A549 (cell line): Measurements from ENCODE around the gene RASGRP2. TPM values are rescaled to one million over a fixed set of nuclear protein-coding genes. Genes with fewer than 3 reads are reported as not detected.

Experiments
- ATAC-seq, 2 experiments: fragments of 200-7000 bp in 1 of 2; fragments of >200 bp in 1 of 2; cut with Nextera tagmentation in 1 of 2; cut with Tn5 transposase in 1 of 2; 3 replicates each; pipeline versions ENCODE4 v1.8.0 to v1.9.1; 2018 to 2020; ENCODE audit warnings: mild to moderate bottlenecking in 1 of 2, moderate library complexity in 1 of 2
- CTCF ChIA-PET: fragments of 300-600 bp; sonication (Branson Sonifier 250); formaldehyde crosslinking; extraction: SDS; loops from one replicate; lab custom pipeline; 2021; ENCODE audit warnings: antibody characterized with exemption, inconsistent platforms; lab: Yijun Ruan, JAX
- POLR2A ChIA-PET: fragments of 350-600 bp; formaldehyde crosslinking; extraction: SDS; loops from one replicate; lab custom pipeline; 2021; ENCODE audit warnings: antibody characterized with exemption, inconsistent platforms; lab: Yijun Ruan, JAX
- DNase-seq, 2 experiments: peaks; one replicate each; pipeline versions ENCODE4 v3.0.0 to v3.0.0-alpha.2; 2011 to 2016; ENCODE audit warnings: low read depth in 1 of 2, low spot score in 1 of 2
- FAIRE-seq: peaks from 2 replicates; lab custom pipeline; 2011; peaks lifted over from hg19 to GRCh38; lab: Jason Lieb, UNC
- H3K27ac ChIP-seq, 2 experiments: fragments of >200 bp; sonication (Bioruptor Twin); formaldehyde crosslinking; 3 replicates each; pipeline ENCODE4 v1.5.1; 2016 to 2017
- H3K4me1 ChIP-seq: fragments of >200 bp; sonication (Bioruptor Twin); formaldehyde crosslinking; 3 replicates; pipeline ENCODE4 v1.6.1; 2016
- H3K4me2 ChIP-seq: fragments of >200 bp; sonication (Bioruptor Twin); formaldehyde crosslinking; 3 replicates; pipeline ENCODE4 v1.6.1; 2016
- H3K4me3 ChIP-seq: fragments of >200 bp; sonication (Bioruptor Twin); formaldehyde crosslinking; 3 replicates; pipeline ENCODE4 v1.5.1; 2016
- H3K9me3 ChIP-seq: fragments of >200 bp; sonication (Bioruptor Twin); formaldehyde crosslinking; 3 replicates; pipeline ENCODE4 v1.6.1; 2016
- BCL3 ChIP-seq: fragments of >200 bp; sonication (Bioruptor Twin); formaldehyde crosslinking; IDR thresholded peaks from 3 replicates; pipeline ENCODE4 v1.6.1; 2016
- CHD4 ChIP-seq: fragments of 200-600 bp; sonication (generic); IDR thresholded peaks from 2 replicates; pipeline ENCODE4 v1.6.1; 2016; ENCODE audit warnings: antibody characterized with exemption, mild to moderate bottlenecking, borderline replicate concordance
- EHMT2 ChIP-seq: fragments of 200-600 bp; sonication (generic); IDR thresholded peaks from 2 replicates; pipeline ENCODE4 v1.6.1; 2016; ENCODE audit warnings: antibody characterized with exemption, low read depth, mild to moderate bottlenecking, moderate library complexity
- EP300 ChIP-seq, 2 experiments: fragments of >200 bp; sonication (Bioruptor Twin); formaldehyde crosslinking; IDR thresholded peaks; 2 replicates in 1 of 2; 3 replicates in 1 of 2; pipeline ENCODE4 v1.6.1; 2016 to 2017
- ESRRA ChIP-seq: fragments of 150-350 bp; IDR thresholded peaks from 2 replicates; pipeline ENCODE4 v1.6.1; 2014; ENCODE audit warnings: mild to moderate bottlenecking, low read length, borderline replicate concordance
- FOSB ChIP-seq: fragments of 250-450 bp; sonication (Bioruptor Pico); IDR thresholded peaks from 2 replicates; pipeline ENCODE4 v1.5.0; 2020; ENCODE audit warnings: mild to moderate bottlenecking, moderate library complexity
- HMGXB4 ChIP-seq: fragments of 250-450 bp; sonication (Bioruptor Pico); IDR thresholded peaks from 2 replicates; pipeline ENCODE4 v1.5.0; 2021; ENCODE audit warnings: mild to moderate bottlenecking, moderate library complexity, borderline replicate concordance
- JUNB ChIP-seq: fragments of >200 bp; sonication (Bioruptor Twin); formaldehyde crosslinking; IDR thresholded peaks from 2 replicates; pipeline ENCODE4 v1.6.1; 2016
- KDM1A ChIP-seq: fragments of 200-600 bp; sonication (generic); IDR thresholded peaks from 2 replicates; pipeline ENCODE4 v1.6.1; 2016; ENCODE audit warnings: low read depth, mild to moderate bottlenecking
- NR3C1 ChIP-seq: fragments of >200 bp; sonication (Bioruptor Twin); formaldehyde crosslinking; IDR thresholded peaks from 3 replicates; pipeline ENCODE4 v1.6.1; 2017
- PHF8 ChIP-seq: fragments of 200-600 bp; sonication (generic); IDR thresholded peaks from 2 replicates; pipeline ENCODE4 v1.6.1; 2016; ENCODE audit warnings: low read depth, mild to moderate bottlenecking, antibody characterized with exemption, moderate library complexity, borderline replicate concordance
- RAD21 ChIP-seq, 2 experiments: fragments of >200 bp in 1 of 2; sonication (Bioruptor Twin) in 1 of 2; formaldehyde crosslinking in 1 of 2; IDR thresholded peaks in 1 of 2; conservative IDR thresholded peaks in 1 of 2; 2 replicates in 1 of 2; 3 replicates in 1 of 2; pipeline ENCODE4 v1.6.1; 2012 to 2018; ENCODE audit warnings: inconsistent platforms in 1 of 2
- SREBF2 ChIP-seq: fragments of 450-650 bp; IDR thresholded peaks from 2 replicates; pipeline ENCODE4 v1.6.1; 2014; ENCODE audit warnings: mild to moderate bottlenecking, moderate library complexity
- TP53 ChIP-seq: fragments of 250-450 bp; sonication (Bioruptor Pico); IDR thresholded peaks from 2 replicates; pipeline ENCODE4 v1.5.0; 2021; ENCODE audit warnings: mild to moderate bottlenecking, moderate library complexity
- ZC3H11A ChIP-seq: fragments of 450-650 bp; IDR thresholded peaks from 2 replicates; pipeline ENCODE4 v1.6.1; 2014; ENCODE audit warnings: antibody characterized with exemption, mild to moderate bottlenecking
- ZFP36 ChIP-seq: fragments of 450-650 bp; IDR thresholded peaks from 2 replicates; pipeline ENCODE4 v1.6.1; 2014; ENCODE audit warnings: borderline replicate concordance; ENCODE audit not compliant: partially characterized antibody
- WGBS: methylation state at CpG from one replicate; pipeline ENCODE4 v1.1.6; 2017; ENCODE audit errors: missing lambda C conversion rate; 5-methylcytosine and 5-hydroxymethylcytosine counted together
- polyA minus RNA-seq: library from RNA; depleted of rRNA, polyadenylated mRNA; stranded (reverse); fragments of >200 nt; gene quantifications from 2 replicates; pipeline ENCODE4 v1.2.3, GENCODE V29; 2011; rRNA and poly(A)+ RNA removed
- polyA plus RNA-seq, 4 experiments: library from polyadenylated mRNA; depleted of rRNA in 3 of 4; stranded (reverse); fragments of >200 nt; fragmentation: RNase III in 1 of 4; extraction: RNeasy Plus Mini Kit Qiagen cat#74134 plus additional on column Dnase treatment in 1 of 4; gene quantifications; 2 replicates in 3 of 4; 3 replicates in 1 of 4; pipeline ENCODE4 v1.2.3, GENCODE V29; 2011 to 2017
- TF ChIP-seq, protein P1 (sequence below): IDR thresholded peaks from 2 replicates; pipeline ENCODE4 v1.6.1; 2012
- TF ChIP-seq, protein P2 (sequence below): fragments of >200 bp; sonication (Bioruptor Twin); formaldehyde crosslinking; IDR thresholded peaks from 3 replicates; pipeline ENCODE4 v1.5.1; 2016

Gene RASGRP2
- 0.88 and 0.95 TPM in 2 replicates for polyA plus RNA-seq (2011; rRNA removed)
- 1.3 and 1.8 TPM in 2 replicates for polyA plus RNA-seq (2012; cell fraction: cytosol; rRNA removed)
- 2.3 and 3.0 TPM in 2 replicates for polyA plus RNA-seq (2012; cell fraction: nucleus; rRNA removed)
- 0.89 to 1.1 TPM (median 0.94 TPM) in 3 replicates for polyA plus RNA-seq (2017; fragmentation: RNase III; extraction: RNeasy Plus Mini Kit Qiagen cat#74134 plus additional on column Dnase treatment)
- polyA minus RNA-seq, result 1.5 and 1.9 TPM in 2 replicates

DNA sequence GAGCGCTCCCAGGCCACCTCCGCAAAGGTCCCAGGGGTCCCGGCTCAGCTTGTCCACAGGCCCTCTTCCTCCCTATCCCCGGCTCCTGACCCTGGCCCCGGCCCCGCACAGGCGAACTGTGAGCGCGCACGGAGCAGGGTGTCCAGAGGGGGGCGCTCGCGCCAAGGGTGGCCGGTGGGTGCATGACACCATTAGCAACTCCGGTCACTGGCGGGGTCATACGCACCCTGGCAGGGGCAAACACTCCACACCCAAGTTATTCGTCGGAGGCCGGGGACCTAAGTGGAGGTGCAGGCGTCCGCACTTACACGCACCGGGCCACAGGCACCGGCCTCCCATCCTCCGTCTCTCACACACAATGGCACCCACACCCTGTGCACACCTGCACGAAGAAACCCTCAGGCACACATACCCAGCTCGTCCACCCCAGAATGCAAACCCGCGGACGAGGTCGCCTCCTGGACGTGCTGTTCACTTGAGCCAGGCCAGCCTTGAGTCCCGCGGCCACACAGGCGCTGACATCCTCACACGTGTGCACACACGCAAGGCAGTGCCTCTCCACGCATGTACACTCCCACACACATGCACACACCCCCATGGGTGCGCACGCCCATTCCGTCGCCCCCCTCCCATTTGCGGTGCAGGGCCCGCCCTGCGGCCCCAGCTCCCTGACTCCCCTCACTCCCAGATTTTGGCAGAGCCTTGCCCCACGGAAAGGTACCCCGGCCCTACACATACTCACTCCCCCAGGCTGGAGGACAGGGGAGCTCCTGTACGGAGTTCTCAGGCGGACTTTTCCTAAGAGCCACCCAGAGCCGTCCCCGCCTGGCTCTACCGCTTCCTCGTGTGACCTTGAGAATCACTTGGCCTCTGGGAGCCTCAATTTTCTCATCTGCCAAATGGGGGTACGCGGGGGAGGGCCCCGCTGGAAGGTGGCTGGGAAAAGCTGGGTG, at the start of gene RASGRP2:
Gene RASGRP2, minus strand, starts transcription at position 552 of the 953 bp plus-strand sequence. CDS start 1,276 bp downstream, outside the sequence.
- CTCF ChIA-PET, result interaction anchor here (0.7 to 7.2 kb wide), 29 partner anchors 13 to 439 kb away, joined by 3 to 104 read pairs (median 4); partner anchors contain the start of gene PYGM
- 2% methylated on average over 41 of the region's 57 CpGs for WGBS
- ATAC-seq (peak; percentile 42 to 73), DNase-seq (peak; percentile 75 to 76), FAIRE-seq (no peak)
- TF ChIP-seq ESRRA (peak; percentile 83; the same call in 1 of the 2 replicates), HMGXB4 (CRISPR knock-in tag) (peak; percentile 45; the same call in 1 of the 2 replicates), BCL3 (no peak), RAD21 (conservative IDR thresholded peaks at IDR 0.05 in 1 of 2, IDR thresholded peaks at IDR 0.05 in 1 of 2) (peak; percentile 27 to 43; a peak in 1 of 5 replicates), KDM1A (peak; percentile 68), CHD4 (0 out of 2 replicates have a peak, but pooled peaks have one; percentile 31), ZFP36 (no peak), SREBF2 (no peak)
- TF ChIP-seq, protein P1, sequence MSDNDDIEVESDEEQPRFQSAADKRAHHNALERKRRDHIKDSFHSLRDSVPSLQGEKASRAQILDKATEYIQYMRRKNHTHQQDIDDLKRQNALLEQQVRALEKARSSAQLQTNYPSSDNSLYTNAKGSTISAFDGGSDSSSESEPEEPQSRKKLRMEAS, result peak; percentile 26; the same call in 1 of the 2 replicates
- TF ChIP-seq, protein P2, sequence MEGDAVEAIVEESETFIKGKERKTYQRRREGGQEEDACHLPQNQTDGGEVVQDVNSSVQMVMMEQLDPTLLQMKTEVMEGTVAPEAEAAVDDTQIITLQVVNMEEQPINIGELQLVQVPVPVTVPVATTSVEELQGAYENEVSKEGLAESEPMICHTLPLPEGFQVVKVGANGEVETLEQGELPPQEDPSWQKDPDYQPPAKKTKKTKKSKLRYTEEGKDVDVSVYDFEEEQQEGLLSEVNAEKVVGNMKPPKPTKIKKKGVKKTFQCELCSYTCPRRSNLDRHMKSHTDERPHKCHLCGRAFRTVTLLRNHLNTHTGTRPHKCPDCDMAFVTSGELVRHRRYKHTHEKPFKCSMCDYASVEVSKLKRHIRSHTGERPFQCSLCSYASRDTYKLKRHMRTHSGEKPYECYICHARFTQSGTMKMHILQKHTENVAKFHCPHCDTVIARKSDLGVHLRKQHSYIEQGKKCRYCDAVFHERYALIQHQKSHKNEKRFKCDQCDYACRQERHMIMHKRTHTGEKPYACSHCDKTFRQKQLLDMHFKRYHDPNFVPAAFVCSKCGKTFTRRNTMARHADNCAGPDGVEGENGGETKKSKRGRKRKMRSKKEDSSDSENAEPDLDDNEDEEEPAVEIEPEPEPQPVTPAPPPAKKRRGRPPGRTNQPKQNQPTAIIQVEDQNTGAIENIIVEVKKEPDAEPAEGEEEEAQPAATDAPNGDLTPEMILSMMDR, result peak; percentile 67
- H3K27ac ChIP-seq, result peak within 1 kb of the TSS; percentile 62 to 84; a peak in 5 of 6 replicates
- POLR2A ChIA-PET, result no interaction called here
- peak within 1 kb of the TSS; percentile 99 for H3K4me2 ChIP-seq
- peaks cover 28% of the 10 kb centered on the region for H3K4me1 ChIP-seq
- no peaks in the 10 kb centered on the region for H3K9me3 ChIP-seq
- peak within 1 kb of the TSS; percentile 61 for H3K4me3 ChIP-seq

GRCh38 chr11:64792482-64792881, 48.5 kb upstream of the RASGRP2 start:
- 88% methylated on average over 4 of the region's 4 CpGs for WGBS
- Histone ChIP-seq H3K9me3 (no peaks in the 10 kb centered on the region), H3K4me1 (no peaks in the 10 kb centered on the region), H3K4me2 (no peak overlapping the region), H3K4me3 (no peak overlapping the region), H3K27ac (no peak overlapping the region)
- TF ChIP-seq JUNB (no peak), FOSB (CRISPR knock-in tag) (no peak), NR3C1 (no peak), EP300 (IDR thresholded peaks at IDR 0.05) (no peak), TP53 (CRISPR knock-in tag) (no peak), HMGXB4 (CRISPR knock-in tag) (no peak), EHMT2 (no peak), PHF8 (no peak), SREBF2 (no peak), ZC3H11A (no peak)
- DNase-seq (no peak), ATAC-seq (no peak), FAIRE-seq (no peak)
- POLR2A ChIA-PET, result no interaction called here
- CTCF ChIA-PET, result interaction anchor here (0.9 to 9.7 kb wide), 3 partner anchors 8 to 96 kb away, joined by 3 to 79 read pairs (median 3); partner anchors contain the start of gene MAP4K2
